Measurements from ENCODE around the gene HBG2.
"Not testable (repeated sequence)": the region's sequence is repeated elsewhere in the genome, so short reads cannot be mapped to it uniquely, and the experiment has no call there.

HBG2 gene

DNA sequence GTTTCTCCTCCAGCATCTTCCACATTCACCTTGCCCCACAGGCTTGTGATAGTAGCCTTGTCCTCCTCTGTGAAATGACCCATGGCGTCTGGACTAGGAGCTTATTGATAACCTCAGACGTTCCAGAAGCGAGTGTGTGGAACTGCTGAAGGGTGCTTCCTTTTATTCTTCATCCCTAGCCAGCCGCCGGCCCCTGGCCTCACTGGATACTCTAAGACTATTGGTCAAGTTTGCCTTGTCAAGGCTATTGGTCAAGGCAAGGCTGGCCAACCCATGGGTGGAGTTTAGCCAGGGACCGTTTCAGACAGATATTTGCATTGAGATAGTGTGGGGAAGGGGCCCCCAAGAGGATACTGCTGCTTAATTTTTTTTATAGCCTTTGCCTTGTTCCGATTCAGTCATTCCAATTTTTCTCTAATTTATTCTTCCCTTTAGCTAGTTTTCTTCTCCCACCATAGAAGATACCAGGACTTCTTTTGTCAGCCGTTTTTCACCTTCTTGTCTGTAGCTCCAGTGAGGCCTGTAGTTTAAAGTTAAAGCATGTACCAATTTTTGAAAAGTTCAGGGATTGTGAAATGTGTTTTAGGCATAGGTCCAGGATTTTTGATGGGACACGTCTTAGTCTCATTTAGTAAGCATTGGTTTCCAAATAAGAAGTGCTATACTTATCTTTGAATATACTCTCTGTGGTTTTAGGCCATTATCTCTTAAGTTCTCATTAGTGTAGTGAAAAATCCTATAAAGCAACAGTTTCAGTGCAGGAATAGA lies at the start of gene HBG2:
Gene HBG2, minus strand, starts transcription at position 136 of the 768 bp plus-strand sequence. Its CDS starts 53 bp downstream, at position 83.
- DNase-seq, result not testable (repeated sequence)

DNA sequence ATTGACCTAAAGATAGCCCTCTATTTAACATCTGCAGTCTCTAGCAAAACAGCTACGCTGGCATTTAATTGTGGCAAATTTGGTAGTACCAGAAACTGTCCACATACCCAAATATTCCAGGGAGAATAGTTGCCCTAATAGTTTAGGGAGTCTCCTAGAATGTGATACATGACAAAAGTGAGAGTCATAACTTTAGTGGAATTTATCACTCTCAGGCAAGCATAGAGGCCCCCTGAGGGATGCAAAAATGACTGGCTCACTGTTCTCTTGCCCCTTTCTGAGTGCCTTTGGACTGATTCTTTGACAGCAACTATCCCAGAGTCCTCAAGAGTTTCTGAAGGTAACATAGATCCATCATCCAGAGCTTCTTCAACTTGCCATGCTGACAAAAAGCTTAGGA lies 49.5 kb upstream of the HBG2 start:
- DNase-seq, result no peak

DNA sequence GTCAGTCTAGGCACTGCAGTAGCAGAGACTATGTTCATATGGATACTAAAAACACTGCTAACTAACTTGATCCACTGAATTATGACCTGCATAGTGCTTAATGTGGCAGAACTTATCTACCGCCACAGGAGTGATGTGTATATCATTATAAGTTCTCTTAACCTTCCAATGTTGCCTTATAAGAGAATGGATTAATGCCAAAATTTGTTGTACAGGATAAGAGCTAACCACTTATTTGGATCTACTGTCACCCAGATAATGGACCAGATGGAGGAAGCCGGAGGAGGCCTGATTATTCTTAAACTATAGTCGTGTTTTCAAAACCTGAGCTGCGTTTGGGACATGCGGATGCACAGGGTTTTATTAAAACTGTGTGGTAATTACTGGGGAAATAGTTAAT lies 49.0 kb upstream of the HBG2 start:
- DNase-seq, result no peak

DNA sequence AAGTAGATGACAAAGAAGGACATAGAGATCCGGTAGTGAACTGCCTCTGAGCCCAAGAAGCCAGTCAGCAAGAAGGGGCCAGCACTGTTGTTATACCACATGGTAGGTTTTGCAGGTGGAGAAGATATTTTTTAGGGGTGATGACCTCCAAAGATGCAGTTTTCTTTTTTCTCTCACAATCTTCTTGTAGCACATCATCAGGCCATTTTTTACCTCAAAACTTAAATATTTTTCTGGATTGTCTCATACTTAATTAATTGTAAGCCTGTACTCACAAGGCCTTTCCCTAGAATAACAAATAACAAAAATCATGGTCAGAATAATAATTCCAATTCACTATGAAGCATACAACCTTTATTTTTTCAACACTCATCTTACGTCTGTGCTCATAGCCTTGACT lies 47.3 kb upstream of the HBG2 start, which contains the start of gene OR51B4:
Gene OR51B4, minus strand, starts transcription at position 101 of the 400 bp plus-strand sequence. Its CDS starts 0 bp downstream, at position 101.
- no peak for DNase-seq

DNA sequence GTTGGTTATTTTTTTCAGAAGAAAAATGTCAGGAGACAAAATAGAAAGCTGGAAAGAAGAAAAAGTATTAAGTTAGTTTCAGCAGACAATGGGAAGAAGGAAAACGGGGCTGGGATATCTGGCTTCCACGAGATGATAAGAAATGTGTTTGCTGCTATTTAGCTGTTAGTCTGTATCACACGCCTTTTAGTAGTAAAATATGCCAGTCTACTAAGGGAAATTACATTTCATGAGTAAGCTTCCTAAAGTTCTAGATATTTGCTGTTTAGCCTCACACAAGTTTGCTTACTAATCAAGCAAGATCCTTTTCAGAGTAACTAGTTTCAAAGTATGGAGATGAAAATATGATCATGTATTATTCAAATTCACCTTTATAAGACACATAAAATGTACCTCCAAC lies 45.7 kb upstream of the HBG2 start:
- DNase-seq, result no peak

DNA sequence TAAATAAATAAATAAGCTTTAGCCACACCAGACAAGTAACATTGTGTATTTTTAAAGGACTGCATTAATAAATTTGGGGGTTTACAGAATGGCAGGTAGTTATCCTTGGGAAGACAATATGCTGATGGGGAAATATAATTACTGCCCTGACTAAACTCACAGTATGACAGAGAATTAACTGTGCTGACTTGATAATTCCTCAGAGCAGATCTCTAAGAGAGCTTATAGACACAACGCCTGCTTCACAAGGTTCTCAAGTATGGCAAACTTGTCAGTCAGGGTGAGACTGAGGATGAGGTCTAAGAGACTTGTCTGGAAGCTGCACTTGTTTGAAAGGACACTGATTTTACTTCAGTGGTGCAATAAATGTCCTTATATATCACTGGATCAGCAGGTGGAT lies 43.9 kb upstream of the HBG2 start:
- no peak for DNase-seq

DNA sequence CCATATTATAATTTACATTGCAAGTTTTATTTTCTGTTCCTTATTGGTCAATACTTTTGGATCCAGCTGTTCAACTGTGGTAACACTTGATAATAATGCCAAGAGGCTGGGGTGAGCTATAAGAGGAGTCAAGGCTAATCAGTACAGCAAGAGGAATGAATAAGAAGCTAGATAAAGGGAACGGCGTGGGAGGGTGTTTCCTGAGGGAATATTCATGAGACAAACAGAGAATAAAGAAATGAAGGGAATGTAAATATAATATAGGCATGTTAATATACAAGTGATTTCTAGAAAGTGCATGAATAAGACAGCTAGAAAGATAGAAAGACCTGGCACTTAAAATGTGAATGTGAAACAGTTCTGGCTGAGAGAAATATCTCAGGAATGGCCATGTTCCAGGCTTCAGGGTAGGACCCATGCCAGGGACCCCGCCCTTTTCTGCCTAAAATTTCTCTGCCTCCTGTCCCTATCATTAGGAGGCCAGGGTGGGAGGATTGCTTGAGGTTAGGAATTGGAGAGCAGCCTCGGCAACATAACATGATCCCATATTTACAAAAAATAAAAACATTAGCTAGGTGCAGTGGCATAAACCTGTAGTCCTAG lies 43.2 kb upstream of the HBG2 start:
- no peak for DNase-seq

DNA sequence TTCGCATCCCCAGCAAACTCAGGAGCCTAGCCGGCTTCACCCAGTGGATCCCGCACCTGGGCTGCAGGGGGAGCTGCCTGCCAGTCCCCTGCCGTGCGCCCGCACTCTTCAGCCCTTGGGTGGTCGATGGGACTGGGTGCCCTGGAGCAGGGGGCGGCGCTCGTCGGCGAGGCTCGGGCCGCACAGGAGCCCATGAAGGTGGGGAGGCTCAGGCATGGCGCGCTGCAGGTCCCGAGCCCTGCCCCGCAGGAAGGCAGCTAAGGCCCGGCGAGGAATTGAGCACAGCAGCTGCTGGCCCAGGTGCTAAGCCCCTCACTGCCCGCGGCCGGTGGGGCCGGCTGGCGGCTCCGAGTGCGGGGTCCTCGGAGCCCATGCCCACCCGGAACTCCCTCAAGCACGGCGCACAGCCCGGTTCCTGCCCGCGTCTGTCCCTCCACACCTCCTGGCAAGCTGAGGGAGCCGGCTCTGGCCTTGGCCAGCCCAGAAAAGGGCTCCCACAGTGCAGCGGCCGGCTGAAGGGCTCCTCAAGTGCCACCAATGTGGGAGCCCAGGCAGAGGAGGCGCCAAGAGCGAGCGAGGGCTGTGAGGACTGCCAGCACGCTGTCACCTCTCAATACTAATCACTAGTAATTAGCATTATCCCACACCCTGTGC lies 39.9 kb upstream of the HBG2 start:
- not testable (repeated sequence) for DNase-seq

DNA sequence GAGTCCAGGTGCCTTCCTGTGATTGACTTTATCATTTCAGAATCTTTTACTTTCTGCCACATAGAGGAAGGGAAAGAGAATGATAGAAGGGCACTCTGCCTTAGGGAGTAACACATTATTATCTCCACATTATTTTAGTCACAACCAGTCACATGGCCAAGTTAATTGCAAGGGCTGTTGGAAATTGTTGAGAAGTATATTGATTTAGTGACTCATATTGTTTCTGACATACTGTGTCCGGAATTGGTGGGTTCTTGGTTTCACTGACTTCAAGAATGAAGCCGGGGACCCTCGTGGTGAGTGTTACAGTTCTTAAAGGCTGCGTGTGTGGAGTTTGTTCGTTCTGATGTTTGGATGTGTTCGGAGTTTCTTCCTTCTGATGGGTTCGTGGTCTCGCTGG lies 38.4 kb upstream of the HBG2 start:
- no peak for DNase-seq

DNA sequence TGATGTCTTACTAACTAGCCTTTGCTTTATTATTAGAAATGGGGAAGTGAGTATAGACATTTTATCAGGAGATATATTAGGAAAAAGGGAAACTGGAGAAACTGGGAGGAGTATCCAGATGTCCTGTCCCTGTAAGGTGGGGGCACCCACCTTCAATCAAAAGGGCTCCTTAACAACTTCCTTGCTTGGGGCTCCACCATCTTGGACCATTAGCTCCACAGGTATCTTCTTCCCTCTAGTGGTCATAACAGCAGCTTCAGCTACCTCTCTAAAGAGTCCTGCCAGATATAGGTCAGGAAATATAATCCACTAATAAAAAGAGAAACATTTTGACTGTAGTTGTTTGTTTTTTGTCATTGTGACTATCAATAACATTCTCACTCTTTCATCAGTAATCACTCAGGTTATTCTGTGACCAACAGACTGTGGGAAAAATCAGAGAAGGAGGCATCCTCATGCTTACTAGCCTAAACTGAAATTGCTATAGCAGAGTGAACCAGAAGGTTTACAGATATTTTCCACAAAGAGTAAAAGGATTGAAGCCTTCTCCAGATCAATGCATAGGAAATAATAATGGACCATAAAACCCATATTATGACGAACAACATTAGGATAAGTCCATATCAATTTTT lies 36.7 kb upstream of the HBG2 start:
- no peak for DNase-seq

DNA sequence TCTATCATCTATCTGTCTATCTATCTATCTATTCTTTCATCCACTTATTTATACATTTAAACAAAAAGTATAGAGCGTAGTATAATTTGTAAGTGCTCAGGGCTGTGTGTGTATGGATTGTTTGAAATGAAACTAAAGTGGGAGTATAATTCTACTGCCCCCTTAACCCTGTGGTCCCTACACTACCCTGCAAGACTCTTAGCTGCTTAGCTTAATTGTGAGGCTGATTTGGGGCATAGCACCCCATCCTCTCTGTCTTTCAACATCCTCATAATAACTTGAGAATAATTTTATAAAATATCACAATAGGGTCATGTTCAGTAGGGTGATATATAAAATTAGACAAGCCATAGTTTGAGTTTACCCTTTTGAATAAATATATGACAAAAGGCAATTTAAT lies 35.5 kb upstream of the HBG2 start:
- DNase-seq, result no peak

DNA sequence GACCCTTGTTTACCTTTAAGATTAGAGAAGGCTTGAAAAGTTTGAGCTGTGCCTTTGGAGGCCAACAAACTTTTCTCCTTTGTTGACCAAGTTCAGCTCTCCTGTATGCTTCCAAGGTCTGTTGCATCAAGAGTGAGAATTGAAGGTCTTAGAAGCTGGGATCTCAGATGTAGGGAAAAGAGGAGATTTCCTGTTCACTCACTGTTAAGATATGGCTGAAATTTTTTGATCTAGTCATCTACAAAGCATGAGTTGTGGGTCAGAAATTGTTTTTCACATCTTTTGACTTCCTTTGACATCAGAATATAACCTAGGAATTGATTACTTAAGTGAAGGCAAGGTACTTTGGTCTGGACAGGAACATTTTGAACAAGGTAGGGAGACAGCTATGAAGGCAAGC lies 35.1 kb upstream of the HBG2 start:
- no peak for DNase-seq

DNA sequence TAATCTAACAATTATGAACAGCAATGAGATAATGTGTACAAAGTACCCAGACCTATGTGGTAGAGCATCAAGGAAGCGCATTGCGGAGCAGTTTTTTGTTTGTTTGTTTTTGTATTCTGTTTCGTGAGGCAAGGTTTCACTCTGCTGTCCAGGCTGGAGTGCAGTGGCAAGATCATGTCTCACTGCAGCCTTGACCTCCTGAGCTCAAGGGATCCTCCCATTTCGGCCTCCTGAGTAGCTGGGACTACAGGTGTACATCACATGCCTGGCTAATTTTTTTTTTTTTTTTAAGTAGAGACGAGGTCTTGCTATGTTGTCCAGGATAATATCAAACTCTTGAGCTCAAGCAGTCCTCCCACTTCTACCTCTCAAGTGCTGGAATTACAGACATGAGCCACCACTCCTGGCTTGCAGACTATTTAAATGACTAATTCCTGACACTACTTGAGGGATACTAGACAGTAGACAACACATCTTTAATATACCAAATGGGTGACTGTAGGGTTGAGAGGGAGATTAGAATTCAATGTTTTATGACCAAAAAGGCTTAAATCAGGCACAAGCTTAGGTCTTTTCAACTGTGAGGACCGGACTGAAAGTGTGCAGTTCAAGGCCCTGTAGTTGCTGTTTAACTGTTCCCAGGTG lies 34.4 kb upstream of the HBG2 start:
- no peak for DNase-seq

DNA sequence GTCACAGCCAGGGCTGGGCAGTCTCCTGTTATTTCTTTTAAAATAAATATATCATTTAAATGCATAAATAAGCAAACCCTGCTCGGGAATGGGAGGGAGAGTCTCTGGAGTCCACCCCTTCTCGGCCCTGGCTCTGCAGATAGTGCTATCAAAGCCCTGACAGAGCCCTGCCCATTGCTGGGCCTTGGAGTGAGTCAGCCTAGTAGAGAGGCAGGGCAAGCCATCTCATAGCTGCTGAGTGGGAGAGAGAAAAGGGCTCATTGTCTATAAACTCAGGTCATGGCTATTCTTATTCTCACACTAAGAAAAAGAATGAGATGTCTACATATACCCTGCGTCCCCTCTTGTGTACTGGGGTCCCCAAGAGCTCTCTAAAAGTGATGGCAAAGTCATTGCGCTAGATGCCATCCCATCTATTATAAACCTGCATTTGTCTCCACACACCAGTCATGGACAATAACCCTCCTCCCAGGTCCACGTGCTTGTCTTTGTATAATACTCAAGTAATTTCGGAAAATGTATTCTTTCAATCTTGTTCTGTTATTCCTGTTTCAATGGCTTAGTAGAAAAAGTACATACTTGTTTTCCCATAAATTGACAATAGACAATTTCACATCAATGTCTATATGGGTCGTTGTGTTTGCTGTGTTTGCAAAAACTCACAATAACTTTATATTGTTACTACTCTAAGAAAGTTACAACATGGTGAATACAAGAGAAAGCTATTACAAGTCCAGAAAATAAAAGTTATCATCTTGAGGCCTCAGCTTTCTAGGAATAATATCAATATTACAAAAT lies 33.7 kb upstream of the HBG2 start:
- DNase-seq, result no peak

DNA sequence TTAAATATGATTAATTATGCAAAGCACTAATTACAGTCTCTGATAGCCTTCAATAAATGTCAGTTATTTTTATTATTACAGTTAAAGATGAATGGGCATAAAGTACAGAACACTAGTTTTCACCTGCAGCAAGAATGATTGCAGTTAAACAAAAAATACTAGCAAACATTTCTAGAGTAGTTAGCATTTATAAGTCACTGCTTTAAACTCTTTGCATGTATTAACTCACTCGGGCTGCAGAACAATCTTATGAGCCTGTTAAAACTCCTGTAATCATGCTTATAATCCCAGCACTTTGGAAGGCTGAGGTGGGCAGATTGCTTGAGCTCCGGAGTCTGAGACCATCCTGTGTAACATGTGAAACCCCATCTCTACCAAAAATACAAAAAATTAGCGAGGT lies 32.3 kb upstream of the HBG2 start:
- no peak for DNase-seq

DNA sequence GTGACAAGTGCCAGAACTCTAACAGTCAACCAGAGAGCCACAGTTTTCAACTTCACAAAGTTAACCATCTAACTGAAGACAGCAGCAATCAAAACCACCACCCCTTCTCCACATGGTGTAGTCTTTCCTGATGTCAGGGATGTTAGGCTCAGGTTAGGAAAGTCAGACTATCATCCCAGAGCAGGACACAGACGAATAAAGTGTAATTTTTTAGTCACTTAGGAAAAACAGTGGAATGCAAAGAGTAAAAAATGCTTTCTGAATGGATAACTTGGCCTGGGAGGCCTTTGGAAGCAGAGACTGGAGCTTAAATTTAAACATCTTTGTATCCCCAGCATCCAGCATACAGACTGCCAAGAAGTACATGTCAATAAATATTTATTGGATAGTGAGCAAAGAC lies 31.8 kb upstream of the HBG2 start:
- no peak for DNase-seq

DNA sequence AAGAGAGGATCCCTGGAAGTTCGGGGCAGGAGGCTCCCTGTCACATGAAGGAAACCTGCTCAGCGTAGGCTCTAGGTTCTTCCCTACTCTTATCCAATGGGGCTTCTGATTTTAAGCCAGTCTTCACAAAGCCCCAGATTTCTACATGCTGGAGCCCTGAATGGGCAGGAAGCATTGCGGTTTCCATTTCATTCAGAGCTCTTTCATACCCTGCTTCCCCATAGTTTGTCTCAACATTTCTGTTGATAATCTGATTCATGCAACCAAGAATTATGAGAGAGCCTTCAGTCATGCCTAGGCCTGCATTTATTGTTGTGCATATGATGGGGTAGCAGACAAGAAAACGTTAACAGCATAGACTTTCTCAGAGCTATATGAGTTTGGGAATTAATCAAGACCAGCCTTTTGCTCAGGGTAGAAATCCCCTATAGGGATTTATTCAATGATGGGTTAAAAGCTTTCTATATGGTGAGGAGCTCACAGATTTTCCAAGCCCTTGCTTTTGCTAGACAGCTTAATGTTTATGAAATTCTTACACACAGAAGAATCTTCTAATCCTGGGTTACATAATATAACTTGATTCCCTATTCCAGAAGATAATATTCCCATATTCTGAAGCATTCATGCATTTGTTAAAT lies 31.2 kb upstream of the HBG2 start:
- no peak for DNase-seq

DNA sequence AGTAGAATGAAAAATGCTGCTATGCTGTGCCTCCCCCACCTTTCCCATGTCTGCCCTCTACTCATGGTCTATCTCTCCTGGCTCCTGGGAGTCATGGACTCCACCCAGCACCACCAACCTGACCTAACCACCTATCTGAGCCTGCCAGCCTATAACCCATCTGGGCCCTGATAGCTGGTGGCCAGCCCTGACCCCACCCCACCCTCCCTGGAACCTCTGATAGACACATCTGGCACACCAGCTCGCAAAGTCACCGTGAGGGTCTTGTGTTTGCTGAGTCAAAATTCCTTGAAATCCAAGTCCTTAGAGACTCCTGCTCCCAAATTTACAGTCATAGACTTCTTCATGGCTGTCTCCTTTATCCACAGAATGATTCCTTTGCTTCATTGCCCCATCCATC lies 30.1 kb upstream of the HBG2 start:
- no peak for DNase-seq

DNA sequence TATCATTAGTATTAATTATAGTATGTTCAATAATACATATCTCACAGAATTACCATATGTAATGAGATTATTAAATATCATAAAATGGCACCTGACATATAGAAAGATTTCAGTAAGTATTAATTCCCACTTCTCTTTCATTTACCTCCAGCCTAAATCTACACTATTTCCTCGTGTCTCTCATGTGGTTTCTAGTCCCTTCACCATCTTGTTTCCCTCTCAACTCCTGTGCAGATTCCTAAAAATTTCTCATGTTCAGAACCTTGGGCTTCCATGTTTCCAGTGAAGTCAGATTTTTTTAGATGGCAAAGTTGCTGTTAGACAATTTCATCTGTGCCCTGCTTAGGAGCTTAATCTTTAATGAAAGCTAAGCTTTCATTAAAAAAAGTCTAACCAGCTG lies 29.3 kb upstream of the HBG2 start:
- DNase-seq, result no peak

DNA sequence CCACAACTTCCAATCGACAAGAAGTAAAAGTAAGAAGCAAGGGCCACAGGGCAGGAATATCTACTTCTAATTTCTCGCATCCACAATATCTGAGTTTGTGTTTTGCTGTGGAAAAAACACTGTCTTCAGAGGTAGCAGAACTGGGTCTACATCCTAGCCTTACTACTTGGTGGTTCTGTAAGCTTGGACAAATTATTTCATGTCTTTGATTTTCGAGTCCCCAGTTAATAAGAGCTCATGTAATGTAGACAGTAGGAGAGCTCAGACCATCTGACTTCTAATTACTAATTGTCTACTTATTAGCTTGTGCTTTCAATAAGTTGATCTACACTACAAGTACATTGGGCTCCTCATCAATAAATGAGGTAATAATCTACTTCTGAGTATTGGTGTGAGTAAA lies 28.5 kb upstream of the HBG2 start:
- DNase-seq, result no peak

DNA sequence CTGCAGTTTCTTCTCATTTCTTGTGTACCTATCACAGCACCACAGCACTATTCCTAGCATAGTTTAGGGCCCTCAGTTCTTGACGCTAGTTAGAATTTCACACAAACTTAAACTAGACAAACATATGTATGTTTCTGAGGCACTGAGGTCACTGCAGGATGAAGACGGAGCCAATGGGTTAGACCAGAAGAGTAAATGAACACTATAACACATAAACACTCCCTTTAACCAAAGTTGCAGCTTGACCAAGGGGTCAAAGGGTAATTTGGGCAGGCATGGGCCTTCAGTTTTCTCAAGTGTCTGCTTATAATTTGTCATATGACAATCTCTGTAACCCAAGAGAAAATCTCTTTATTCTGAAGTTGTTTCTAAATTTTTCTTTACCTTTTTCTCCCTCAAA lies 28.0 kb upstream of the HBG2 start:
- DNase-seq, result no peak

DNA sequence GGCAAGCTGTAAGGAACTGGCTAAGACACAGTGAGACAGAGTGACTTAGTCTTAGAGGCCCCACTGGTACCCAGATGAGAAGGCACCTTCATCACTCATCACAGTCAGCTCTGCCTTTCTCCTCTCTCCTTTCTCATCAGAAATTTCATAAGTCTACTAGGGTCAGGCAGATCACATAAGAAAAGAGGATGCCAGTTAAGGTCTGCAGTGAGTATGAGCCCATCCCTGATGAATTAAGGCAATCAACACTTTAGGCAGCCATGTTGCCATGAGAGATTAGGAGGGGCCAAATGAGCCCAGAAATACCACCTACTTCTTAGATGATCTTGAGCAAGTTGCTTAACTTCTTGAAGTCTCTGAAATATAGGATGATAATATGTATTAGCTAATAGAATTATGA lies 27.0 kb upstream of the HBG2 start:
- no peak for DNase-seq

All from stimulated activated CD4-positive, alpha-beta T cell treated with anti-CD3 and anti-CD28 coated beads, Interleukin-1b, Interleukin-23, amount 100 ng/mL, for 48 hours (primary cell).